GM19397 (cell line): Measurements from ENCODE around the gene PPP2R5C.
A peak's percentile ranks its signal among the peaks of the same experiment; 100 is the strongest.
"Not testable (repeated sequence)": the region's sequence is repeated elsewhere in the genome, so short reads cannot be mapped to it uniquely, and the experiment has no call there.

ENCODE experiments used
- ATAC-seq: cut with Tn5 transposase; IDR thresholded peaks from one replicate; pipeline ENCODE4 v1.9.1; 2021; ENCODE audit warnings: mild to moderate bottlenecking, moderate library complexity; ENCODE audit not compliant: unreplicated experiment

Gene PPP2R5C

GRCh38 chr14:101961746-101962502 lies 200.4 kb downstream of the PPP2R5C start:
- no peak for ATAC-seq

- ATAC-seq = no peak
Observed at GRCh38 chr14:101962503-101962874, 201.0 kb downstream of the PPP2R5C start.

GRCh38 chr14:101963052-101963451 lies 201.5 kb downstream of the PPP2R5C start:
- no peak for ATAC-seq

GRCh38 chr14:101963656-101964296 lies 202.3 kb downstream of the PPP2R5C start:
- ATAC-seq = no peak

DNA sequence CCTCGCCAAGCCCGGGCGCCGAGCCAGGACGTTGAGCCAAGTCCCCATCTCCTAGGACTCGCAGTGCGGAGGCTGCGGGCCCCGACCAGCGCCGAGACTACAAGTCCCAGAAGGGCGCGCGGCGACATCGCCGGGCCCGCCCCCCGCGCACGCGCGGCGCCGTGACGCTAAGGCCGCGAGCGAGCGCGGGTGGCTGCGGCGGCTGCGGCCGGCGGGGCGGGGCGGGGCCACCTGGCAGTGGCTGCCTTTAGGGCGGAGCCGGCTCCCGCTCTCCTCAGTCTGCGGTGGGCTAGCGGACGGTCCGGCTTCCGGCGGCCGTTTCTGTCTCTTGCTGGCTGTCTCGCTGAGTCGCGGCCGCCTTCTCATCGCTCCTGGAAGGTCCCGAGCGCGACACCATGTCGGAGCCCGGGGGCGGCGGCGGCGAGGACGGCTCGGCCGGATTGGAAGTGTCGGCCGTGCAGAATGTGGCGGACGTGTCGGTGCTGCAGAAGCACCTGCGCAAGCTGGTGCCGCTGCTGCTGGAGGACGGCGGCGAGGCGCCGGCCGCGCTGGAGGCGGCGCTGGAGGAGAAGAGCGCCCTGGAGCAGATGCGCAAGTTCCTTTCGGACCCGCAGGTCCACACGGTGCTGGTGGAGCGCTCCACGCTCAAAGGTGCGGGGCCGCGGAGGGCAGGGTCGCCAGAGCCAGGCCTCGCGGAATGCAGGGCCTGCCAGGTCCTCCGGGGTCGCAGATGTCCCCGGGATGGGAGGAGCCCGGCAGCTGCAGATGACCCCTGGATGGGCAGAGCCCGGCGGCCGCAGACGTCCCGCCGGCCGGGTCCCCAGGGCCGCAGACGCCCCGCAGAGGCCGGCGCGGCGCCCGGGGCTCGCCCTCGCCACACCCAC lies 203.0 kb downstream of the PPP2R5C start, which contains the start of gene DYNC1H1:
Gene DYNC1H1 (plus strand): TSS at position 277 of the 884 bp plus-strand sequence. CDS start 119 bp downstream, at position 396.
- ATAC-seq = peak; percentile 87

GRCh38 chr14:101965181-101965544 lies 203.7 kb downstream of the PPP2R5C start:
- ATAC-seq = peak; percentile 20

DNA sequence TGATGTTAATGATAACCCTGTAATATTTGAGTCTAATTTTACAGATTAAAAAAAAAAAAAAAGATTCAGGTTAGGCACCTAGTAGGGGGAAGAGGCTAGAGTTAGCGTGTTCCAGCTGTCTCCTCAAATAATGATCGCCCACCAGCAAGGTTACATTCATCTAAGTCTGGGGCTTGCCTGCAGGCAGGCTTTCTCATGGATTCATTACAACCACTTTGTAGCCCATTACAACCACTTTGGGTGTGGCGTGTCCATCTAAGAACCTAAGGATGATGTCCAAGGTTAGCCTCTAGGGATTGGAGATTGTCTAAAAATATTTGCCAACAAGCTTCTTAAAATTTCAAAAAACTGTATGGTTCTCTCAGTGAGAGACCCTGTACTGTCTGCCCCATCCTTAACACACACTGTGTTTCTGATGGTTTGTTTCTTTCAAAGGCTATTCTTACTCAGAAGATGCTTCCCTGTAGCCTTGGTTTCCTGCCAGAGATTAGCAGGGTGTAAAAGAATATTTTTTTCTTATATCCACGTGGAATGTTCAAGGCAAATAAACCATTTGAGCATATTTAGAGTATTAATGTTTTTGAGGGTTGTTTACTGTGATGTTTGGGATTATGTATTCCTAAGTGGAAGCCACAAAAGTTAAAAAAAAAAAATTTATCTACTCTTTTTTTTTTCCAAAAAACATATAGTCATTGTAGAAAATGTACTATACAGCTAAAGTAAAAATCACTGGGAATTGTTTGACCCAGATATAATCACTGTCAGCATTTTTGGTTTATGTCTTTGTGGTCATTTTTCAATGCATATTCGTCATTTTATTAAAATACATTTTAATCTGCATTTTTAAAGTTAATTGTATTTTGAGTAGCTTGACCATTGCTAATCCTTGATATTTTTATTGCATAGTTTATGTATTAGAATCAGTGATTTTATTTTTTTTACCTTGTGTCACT lies 204.5 kb downstream of the PPP2R5C start:
- ATAC-seq = no peak

DNA sequence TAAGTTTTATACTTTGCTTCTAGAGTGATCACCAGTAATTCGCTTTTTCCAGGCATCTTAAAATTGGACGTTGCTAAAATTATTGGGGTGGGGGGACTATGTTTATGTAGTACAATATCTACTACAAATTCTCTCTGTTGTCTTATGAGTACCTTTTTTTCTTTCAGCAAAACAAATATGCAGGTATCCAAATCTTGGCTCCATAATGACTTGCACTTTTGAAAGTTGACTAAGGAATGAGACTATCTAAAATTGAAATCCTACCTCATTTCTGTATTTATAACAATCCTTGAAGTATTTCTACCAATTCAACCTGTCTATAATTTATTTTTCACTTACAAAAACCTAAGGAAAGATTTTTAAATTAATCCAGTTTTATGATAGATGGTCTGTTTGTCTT lies 205.2 kb downstream of the PPP2R5C start:
- no peak for ATAC-seq

DNA sequence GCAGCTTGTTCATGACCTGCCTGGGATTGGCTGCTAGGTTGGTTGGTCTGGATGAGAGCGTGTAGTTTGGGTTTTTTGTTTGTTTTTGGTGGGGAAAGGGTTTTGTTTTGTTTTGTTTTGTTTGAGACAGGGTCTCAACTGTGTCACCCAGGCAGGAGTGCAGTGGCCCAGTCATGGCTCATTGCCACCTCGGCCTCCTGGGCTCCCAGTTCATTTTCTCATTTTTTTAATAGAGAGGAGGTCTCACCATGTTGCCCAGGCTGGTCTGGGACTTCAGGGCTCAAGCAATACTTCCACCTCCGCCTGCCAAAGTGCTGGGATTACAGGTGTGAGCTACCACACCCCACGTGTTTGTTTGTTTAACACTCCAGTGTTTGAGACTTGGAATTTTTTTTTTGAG lies 206.7 kb downstream of the PPP2R5C start:
- no peak for ATAC-seq

- no peak for ATAC-seq
Observed at GRCh38 chr14:101969481-101969880, 208.0 kb downstream of the PPP2R5C start.

DNA sequence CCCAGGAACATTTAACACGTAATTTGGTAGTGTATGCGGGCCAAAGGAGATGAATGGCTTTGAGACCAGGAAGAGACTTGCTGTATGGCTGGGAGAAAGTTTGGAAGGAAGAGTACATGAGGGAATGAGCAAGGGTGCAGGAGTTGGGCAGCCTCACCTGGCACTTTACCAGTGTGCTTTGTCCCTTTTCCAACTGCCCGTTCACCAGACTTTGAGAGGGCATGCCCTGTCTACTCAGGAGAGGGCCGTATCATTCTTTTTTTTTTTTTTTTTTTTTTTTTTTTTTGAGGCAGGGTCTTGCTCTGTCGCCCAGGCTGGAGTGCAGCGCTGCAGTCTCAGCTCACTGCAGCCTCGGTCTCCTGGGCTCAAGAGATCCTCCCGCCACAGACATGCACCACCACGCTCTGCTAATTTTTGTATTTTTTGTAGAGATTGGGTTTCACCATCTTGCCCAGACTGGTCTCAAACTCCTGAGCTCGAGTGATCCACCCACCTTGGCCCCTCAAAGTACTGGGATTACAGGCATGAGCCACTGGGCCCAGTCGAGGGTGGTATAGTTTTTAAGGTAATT lies 209.4 kb downstream of the PPP2R5C start:
- no peak for ATAC-seq

- ATAC-seq = not testable (repeated sequence)
Observed at GRCh38 chr14:101971458-101971857, 209.9 kb downstream of the PPP2R5C start.

GRCh38 chr14:101972126-101972866 lies 210.8 kb downstream of the PPP2R5C start:
- ATAC-seq = no peak

- ATAC-seq = no peak
Observed at GRCh38 chr14:101973356-101973755, 211.8 kb downstream of the PPP2R5C start.

DNA sequence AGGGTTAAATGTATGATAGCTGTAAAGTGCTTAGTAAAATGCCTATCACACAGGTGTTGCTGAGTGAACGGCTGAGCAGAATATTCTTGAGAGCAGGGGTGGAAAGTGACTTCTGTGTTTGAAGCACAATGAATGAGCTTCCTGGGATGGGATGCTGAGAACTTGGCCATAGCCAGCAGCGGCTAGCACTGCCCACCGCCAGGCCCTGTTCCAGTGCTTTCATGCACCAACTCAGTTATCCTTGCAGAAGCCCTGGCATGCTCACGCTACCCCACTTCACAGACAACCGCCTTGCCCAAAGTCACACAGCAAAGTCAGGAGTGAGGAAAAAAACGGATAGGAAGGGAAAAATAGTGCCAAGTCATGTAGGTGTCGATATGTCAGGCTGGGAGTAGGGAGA lies 213.7 kb downstream of the PPP2R5C start:
- ATAC-seq = no peak
